HCT116 (cell line): ENCODE measurements around the gene PODN.

Experiments used
- CEBPB ChIP-seq: IDR thresholded peaks from 2 replicates; pipeline ENCODE4 v1.6.1; 2012; ENCODE audit warnings: low read depth
- CTCF ChIP-seq, 3 experiments: fragments of 200-600 bp in 1 of 3; sonication (generic) in 1 of 3; IDR thresholded peaks in 2 of 3; conservative IDR thresholded peaks in 1 of 3; 2 replicates each; pipeline ENCODE4 v1.5.1; 2012 to 2017; ENCODE audit warnings: low read depth in 2 of 3, low read length in 2 of 3, antibody characterized with exemption in 1 of 3, borderline replicate concordance in 1 of 3, control low read depth in 1 of 3, mild to moderate bottlenecking in 1 of 3, mixed read lengths in 1 of 3, mixed run types in 1 of 3, moderate library complexity in 1 of 3; ENCODE audit not compliant: insufficient read depth in 1 of 3
- EZH2 ChIP-seq: fragments of 200-600 bp; sonication (generic); IDR thresholded peaks from 2 replicates; pipeline ENCODE4 v1.6.1; 2017; ENCODE audit warnings: antibody characterized with exemption, mixed run types
- EZH2phosphoT487 ChIP-seq: fragments of 200-600 bp; IDR thresholded peaks from 2 replicates; pipeline ENCODE4 v1.6.1; 2018; ENCODE audit warnings: antibody characterized with exemption, borderline replicate concordance
- JUND ChIP-seq: IDR thresholded peaks from 2 replicates; pipeline ENCODE4 v1.6.1; 2012
- MAX ChIP-seq: IDR thresholded peaks from 2 replicates; pipeline ENCODE4 v1.6.1; 2012
- POLR2A ChIP-seq: IDR thresholded peaks from 2 replicates; pipeline ENCODE4 v1.7.0; 2011; ENCODE audit warnings: borderline replicate concordance; ENCODE audit not compliant: insufficient read depth, insufficient read length; ENCODE audit errors: extremely low read depth
- POLR2AphosphoS5 ChIP-seq: IDR thresholded peaks from 2 replicates; pipeline ENCODE4 v1.6.1; 2011; ENCODE audit warnings: mild to moderate bottlenecking, low read depth, low read length, moderate library complexity
- REST ChIP-seq: IDR thresholded peaks from 2 replicates; pipeline ENCODE4 v1.6.1; 2012; ENCODE audit warnings: low read depth
- SIN3A ChIP-seq: IDR thresholded peaks from 2 replicates; pipeline ENCODE4 v1.6.1; 2012; ENCODE audit warnings: low read depth
- TCF7L2 ChIP-seq: IDR thresholded peaks from 2 replicates; pipeline ENCODE4 v1.7.0; 2011; ENCODE audit warnings: borderline replicate concordance, inconsistent platforms; ENCODE audit not compliant: insufficient read depth, insufficient read length; ENCODE audit errors: extremely low read depth
- ZBTB33 ChIP-seq: IDR thresholded peaks from 2 replicates; pipeline ENCODE4 v1.6.1; 2011; ENCODE audit warnings: mild to moderate bottlenecking, low read length, moderate library complexity; ENCODE audit not compliant: insufficient replicate concordance; ENCODE audit errors: extremely low read depth
- ZFX ChIP-seq: fragments of 450-650 bp; IDR thresholded peaks from 2 replicates; pipeline ENCODE4 v1.6.1; 2017

GRCh38 chr1:53067886-53068285, 5.9 kb downstream of the PODN start:
- TF ChIP-seq REST (no peak), EZH2 (no peak), SIN3A (no peak), CTCF (IDR thresholded peaks at IDR 0.05 in 2 of 3, conservative IDR thresholded peaks at IDR 0.05 in 1 of 3; ENCODE audit: borderline replicate concordance in 1 of 3, insufficient read depth in 1 of 3, low read depth in 2 of 3, low read length in 2 of 3) (no peak), CEBPB (no peak), POLR2AphosphoS5 (no peak), POLR2A (no peak), ZBTB33 (no peak), MAX (no peak), TCF7L2 (no peak), EZH2phosphoT487 (no peak), JUND (no peak), ZFX (no peak)
